Measurements from ENCODE around the gene NUP155.

NUP155 gene

DNA sequence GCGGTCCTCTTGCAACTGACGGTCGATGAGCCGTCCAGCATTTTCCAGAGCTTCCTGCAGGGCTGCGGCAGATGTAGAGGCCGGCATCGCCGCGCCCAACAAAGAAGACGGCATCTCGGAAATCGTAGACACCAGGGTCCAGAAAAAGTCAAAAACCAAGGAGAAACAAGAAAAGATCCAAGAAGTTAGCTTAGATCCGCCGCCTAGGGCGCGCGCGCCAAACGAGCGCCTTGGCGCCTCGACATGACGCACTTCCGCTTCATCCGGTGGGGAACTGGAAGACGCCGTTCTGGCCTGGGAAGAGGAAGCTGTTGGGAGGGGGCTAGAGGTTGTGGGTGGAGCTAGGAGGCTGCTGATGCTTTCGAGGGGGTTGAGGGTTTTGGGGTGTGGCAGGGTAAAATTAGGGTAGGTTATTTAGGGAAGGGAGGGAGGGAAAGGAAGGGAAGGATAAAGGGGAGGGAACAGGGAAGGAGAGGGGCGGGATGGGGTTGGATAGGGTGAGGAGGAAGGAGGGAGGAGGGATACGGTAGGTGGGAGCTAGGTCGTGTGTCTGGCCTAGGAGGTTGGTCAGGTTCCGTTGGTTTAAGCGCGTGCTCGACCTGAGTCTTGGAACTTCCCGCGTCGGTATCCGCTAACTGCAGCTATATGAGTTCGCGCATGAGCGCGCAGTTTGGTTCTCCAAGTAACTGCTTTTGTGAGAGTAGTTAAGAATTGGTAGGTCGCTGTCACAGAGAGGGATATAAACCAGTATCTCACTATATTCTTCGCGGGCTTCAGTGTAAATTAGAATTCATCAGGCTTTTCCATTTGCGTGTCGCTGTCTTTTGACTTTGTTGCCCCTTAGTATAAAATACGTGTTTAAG is at the start of gene NUP155:
Gene NUP155, minus strand, starts transcription at position 243 of the 863 bp plus-strand sequence. Its CDS starts 129 bp downstream, at position 114.
- TF ChIP-seq, protein P1, sequence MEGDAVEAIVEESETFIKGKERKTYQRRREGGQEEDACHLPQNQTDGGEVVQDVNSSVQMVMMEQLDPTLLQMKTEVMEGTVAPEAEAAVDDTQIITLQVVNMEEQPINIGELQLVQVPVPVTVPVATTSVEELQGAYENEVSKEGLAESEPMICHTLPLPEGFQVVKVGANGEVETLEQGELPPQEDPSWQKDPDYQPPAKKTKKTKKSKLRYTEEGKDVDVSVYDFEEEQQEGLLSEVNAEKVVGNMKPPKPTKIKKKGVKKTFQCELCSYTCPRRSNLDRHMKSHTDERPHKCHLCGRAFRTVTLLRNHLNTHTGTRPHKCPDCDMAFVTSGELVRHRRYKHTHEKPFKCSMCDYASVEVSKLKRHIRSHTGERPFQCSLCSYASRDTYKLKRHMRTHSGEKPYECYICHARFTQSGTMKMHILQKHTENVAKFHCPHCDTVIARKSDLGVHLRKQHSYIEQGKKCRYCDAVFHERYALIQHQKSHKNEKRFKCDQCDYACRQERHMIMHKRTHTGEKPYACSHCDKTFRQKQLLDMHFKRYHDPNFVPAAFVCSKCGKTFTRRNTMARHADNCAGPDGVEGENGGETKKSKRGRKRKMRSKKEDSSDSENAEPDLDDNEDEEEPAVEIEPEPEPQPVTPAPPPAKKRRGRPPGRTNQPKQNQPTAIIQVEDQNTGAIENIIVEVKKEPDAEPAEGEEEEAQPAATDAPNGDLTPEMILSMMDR (IDR thresholded peaks at IDR 0.05) = no peak

DNA sequence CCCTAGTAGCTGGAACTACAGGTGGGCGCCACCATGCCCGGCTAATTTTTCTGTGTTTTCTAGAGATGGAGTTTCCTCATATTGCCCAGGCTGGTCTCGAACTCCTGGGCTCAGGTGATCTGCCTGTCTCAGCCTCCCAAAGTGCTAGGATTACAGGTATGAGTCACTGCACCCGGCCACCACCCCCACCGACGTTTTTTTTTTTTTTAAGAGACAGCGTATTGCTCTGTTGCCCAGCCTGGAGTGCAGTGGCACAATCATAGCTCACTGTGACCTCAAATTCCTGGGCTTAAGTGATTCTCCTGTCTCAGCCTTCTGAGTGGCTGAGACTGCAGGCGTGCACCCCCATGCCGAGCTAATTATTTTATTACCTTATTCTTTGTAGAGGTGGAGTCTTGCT is 46.4 kb upstream of the NUP155 start:
- TF ChIP-seq, protein P1 (IDR thresholded peaks at IDR 0.05) = no peak

DNA sequence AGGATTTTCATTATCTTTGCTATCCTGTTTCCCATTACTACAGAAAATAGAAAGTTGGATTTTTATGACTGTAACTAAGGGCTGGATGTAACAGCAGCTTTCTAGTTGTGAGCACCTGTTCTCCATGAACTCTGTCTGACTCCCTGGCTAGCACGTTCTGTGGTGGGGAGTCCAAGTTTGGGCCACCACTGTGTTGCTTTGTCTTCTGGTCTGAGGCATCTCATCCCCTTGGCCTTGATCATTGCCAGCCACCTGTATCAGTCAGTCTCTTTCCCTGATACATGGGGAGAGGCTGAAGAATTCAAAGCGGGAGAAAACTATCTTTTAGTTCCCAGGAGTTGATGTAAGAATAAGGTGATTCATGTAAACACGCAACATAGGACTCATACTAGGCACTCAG is 41.6 kb upstream of the NUP155 start:
- TF ChIP-seq, protein P1 (IDR thresholded peaks at IDR 0.05) = no peak

DNA sequence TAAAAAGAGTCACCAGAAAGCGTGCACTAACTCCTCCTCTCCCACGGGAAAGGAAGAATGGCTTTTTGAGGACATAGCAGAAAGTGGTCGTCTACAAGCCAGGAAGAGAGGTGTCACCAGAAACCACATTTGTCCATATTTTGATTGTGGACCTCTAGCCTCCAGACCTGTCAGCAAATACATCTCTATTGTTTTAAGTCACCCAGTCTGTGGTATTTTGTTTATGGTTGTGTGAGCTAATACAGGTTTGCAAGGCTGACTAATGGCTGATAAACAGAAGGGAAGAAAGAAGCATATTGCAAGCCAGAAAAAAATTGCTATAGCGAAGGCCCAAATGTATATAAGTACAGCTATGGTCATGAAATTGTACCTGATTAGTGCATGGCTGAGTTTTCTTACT is 29.6 kb upstream of the NUP155 start:
- TF ChIP-seq, protein P1 (IDR thresholded peaks at IDR 0.05) = no peak

DNA sequence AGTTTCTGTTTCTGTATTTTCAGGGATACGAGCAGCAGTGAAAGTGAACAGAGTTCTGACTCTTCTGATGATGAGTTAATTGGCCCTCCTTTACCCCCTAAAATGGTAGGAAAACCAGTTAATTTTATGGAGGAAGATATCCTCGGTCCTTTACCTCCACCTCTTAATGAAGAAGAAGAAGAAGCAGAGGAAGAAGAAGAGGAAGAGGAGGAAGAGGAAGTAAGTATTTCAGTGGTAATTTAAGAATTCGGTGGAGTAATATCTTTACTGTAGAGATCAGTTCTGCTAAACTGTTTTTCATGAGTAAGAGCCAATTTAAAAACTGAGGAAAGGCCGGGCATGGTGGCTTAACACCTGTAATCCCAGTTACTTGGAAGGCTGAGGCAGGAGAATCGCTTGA is 25.4 kb upstream of the NUP155 start:
- TF ChIP-seq, protein P1 (IDR thresholded peaks at IDR 0.05) = no peak

DNA sequence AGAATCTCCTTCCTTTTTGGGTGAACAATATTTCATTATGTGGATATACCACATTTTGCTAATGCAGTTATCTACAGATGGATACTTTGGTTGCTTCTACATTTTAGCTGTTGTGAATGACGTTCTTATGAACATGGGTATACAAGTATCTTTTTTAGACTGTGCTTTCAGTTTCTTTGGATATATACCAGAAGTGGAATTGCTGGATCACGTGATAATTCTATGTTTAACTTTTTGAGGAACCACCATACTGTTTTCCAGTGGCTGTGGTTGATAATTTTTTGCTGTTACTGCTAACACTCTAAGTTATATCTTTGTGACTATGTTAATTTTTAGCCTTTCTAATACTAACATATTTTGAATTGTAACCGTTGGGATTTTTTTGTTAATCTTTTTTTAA is 20.7 kb upstream of the NUP155 start:
- TF ChIP-seq, protein P1 (IDR thresholded peaks at IDR 0.05) = no peak

DNA sequence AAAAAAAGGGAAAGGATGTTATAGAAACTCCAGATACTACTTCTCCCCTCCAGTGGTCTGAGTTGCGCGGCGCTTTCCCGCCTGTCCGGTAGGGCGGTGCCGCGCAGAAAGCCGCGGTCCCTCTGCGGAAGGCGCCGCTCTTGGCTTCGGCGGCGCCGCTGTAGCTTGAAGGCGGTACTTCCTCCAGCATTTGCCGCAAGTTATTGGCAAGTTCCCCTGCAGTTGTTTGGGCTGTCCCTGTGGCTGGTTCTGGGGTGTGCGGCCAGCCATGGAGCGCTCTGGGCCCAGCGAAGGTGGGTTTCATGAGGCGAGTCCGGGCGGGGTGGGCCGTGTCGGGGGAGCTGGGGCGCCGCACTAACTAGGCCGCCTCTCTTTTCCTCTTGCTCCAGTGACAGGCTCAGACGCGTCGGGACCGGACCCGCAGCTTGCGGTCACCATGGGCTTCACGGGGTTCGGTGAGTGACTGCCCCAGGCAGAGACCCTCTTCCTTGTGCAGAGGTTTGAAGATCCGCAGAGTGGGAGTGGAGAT is 8.3 kb upstream of the NUP155 start, which contains the start of gene WDR70:
Gene WDR70, plus strand, starts transcription at position 219 of the 529 bp plus-strand sequence. Its CDS starts 50 bp downstream, at position 269.
- TF ChIP-seq, protein P1 (IDR thresholded peaks at IDR 0.05) = peak; percentile 64
